Inferior parietal cortex (tissue), 1 donor: ENCODE data around the gene SP5.
A peak's percentile ranks its signal among the peaks of the same experiment; 100 is the strongest.
"Not testable (repeated sequence)": the region's sequence is repeated elsewhere in the genome, so short reads cannot be mapped to it uniquely, and the experiment has no call there.

Source experiments
- DNase-seq: peaks from one replicate; pipeline ENCODE4 v3.0.0-alpha.2; 2016; ENCODE audit errors: extremely low spot score

Gene SP5

DNA sequence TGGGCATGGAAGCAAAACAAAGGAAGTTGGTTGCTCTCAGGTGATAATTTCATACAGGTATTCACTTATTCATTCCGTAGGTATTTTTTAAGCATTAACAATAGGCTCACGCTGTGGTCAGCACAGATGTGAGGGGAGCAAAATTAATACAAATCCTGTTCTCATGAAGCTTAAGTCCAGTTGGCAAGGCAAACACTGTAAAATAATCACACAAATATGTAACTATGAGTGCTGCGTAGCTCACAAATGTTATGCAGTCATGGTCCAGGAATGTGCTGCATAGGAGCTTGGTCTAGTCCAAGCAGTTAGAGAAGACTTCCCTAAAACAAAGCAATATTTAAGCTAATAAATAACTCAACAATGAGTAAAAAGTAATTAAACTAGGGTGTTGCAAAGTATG lies 23.9 kb downstream of the SP5 start:
- no peak for DNase-seq

DNA sequence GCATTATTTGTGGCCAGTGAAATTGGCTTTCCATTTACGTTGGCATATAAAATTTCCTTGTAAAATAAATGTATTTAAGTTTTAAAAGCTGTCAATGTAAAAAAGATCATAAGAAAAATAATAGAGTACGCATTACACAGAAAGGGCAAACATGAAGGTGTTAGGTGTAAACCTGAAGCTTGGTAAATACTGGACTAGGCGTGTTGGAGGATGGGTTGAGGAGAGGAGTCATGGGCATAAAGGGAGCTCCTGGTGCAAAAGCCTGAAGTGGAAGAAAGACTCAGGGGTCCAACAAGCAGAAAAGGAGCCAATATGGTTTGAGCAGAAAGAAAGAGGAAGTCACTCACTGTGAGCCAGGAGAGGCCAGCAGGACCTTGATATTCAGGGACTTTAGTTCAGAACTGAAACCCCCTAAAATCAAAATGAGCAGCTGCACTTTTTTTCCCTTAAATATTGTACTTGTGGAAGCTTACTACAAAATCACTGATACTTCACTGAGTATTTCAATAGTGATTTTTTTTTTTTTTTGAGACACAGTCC lies 24.4 kb downstream of the SP5 start:
- DNase-seq = no peak

DNA sequence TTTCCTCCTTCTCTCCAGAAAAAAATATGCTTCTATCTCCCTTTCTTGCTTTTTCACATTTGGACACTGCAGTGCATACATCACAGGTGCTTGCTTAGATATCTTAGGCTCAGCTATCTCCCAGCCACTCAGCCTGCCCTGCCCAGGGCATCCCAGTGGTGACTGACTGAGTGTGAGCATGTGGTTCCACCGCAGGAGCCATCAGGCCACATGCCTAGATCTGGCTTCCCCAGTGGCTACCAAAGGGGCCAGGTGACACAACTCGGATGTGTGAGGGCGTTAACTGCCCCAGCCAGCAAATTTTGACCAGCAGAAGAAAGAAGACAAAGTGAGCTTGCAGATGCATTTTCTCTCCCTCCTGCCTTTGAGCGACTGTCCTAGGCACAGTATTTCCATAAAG lies 25.5 kb downstream of the SP5 start:
- DNase-seq = peak; percentile 12

DNA sequence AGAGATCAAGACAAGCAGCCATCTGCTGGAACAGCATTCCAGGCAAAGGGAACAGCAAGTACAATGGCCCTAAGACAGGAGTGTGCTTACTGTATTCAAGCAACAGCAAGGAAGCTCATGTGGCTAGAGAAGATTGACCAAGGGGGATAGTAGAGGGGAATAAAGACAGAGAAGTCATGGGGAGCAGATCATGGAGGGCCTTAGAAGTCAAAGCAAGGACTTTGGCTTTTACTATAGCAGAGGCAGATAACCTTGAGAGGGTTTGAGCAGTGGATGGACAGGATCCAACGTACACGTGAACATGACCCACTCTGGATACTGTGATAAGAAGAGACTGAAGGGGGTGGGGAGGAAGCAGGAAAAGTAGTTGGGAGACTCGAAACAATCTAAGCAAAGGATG lies 26.9 kb downstream of the SP5 start:
- DNase-seq = no peak

DNA sequence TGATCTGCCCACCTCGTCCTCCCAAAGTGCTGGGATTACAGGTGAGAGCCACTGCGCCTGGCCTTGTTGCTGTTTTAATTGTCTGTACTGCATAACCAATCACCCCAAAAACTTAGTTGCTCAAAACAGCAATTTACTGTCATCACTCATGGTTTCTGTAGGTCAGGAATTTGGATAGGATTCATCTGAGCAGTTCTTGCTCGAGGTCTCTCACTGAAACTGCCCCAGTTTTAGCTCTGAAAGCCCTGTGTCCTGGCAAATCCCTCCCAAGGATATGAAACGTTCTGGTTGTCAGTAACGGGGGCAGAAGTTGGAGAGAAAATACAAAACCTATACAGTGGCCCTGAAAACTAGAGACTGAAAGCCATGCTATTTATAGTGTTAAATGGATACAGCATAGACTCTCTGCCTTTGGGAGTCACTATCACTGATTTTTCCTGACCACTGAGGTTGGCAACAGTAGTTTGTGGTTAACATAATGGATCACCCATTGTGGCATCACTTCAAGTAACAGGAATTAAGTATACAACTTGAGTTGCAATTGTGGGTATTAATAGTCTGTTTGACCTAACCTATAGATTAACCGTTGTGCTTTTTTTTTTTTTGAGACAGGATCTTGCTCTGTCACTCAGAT lies 27.9 kb downstream of the SP5 start:
- DNase-seq = no peak

DNA sequence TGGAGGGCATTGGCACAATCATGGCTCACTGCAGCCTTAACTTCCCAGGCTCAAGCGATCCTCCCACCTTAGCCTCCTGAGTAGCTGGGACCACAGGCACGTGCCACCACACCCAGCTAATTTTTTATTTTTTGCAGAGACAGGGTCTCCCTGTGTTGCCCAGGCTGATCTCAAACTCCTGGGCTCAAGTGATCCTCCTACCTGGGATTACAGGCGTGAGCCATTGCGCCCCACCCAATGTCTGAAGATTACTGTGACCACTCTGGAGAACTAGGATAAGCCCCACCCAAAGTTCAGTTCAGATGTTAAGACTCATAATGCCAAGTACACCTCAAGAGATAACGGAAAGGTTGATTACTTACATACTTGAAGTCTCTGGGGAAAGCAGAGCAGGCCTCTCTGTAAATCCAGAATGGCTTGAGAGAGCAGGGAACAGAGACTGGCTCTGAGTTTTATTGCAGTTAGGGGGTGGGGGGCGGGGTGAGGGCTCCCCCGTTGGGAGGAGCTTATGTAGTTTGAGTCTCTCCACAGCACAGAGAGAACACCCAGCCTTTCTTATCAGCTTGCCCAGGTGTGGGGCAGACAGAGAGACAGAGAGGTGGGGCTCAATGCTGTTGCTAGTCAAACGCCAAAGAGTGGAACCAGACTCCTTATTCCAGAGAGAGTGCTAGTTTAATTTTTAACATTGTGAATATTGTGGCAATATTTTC lies 28.5 kb downstream of the SP5 start:
- DNase-seq = no peak

DNA sequence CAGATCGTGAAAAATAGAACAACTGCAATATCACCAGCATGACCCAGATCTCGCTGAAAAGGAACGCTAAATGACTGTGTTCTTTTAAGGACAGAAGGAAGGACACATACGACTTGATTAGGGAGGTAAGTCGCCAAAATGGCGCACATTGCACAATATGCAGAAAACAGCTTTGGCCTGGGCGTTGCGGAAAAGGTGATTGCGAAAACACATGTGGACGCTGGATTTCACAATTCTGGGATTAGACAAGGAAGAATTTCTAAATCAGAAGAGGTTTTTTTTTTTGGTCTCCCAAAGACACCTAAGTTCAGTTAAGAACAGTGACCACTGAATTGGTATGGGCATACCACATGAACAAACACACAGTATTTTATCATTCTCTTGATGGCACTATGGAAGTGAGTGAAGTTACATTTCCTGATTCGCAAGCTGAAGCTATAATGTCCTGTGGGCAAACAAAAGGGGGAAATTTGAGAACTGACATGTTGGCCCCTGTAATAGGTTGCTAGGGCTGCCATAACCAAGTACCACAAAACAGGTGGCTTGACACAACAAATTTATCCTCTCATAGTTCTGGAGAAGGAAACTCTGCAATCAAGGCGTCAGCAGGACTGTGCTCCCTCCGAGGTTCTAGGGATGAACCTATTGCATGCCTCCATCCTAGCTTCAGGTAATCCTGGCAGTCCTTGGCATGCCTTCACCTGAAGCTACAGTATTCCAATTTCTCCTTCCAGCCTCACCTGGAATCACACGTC lies 29.3 kb downstream of the SP5 start:
- DNase-seq = no peak

DNA sequence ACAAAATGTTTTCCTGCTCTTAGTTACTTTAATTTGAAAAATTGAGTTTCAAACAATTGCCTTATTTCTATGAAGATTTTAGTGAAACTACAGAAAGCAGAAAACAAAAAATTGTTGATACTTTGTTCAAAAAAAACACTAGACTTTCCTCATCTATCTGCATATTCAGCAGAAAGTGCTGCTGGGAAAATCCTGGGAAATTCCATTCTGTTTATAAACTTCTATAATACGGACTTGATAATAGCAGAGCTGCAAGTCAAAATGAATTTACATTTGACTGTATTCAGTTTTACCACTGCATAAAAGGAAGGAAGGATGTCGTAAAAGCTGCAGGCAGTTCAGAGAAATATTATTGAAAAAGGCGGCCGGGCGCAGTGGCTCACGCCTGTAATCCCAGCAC lies 30.2 kb downstream of the SP5 start:
- DNase-seq = no peak

DNA sequence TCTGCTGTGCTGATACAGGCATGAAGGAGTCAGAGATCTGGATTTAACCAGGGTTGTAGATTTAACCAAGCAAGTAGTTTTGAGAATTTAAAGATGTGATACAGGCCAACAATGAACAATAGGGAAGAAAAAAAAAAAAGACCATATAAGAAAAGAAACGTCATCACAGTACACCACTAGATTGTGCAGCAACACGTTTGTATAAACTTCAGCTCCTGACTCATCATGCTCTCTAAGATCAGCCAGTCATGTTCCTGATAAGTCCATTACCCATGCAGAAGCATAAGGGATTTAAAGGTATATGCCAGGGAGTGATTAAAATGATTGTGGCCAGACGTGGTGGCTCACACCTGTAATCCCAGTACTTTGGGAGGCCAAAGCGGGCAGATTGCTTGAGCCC lies 32.8 kb downstream of the SP5 start:
- DNase-seq = no peak

DNA sequence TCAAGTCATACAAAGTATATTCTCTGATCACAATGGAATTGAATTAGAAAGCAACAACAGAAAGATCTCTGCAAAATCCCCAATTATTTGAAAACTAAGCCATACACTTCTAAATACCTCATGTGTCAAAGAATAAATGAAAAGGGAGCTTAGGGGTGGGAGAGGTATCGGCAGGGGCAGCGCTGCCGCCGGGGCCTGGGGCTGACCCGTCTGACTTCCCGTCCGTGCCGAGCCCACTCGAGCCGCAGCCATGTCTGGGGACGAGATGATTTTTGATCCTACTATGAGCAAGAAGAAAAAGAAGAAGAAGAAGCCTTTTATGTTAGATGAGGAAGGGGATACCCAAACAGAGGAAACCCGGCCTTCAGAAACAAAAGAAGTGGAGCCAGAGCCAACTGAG lies 36.4 kb downstream of the SP5 start:
- not testable (repeated sequence) for DNase-seq

DNA sequence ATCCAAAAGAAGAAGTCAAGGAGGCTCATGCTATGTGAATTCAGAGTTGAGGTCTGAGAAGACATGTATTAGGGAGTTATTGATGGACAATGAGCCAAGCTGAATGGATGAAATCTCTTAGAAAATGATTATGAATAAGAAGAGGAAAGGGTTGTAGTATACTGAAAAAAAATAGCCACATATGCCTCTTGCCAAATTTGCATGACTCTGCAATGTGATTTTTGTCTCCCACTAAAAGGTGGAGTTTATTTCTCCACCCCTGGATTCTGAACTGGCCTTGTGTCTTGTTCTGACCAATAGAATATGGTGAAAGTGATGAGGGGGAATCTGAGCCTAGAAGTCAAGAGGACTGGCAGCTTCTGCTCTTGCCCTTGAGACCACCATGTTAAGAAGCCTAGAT lies 46.4 kb downstream of the SP5 start:
- no peak for DNase-seq

DNA sequence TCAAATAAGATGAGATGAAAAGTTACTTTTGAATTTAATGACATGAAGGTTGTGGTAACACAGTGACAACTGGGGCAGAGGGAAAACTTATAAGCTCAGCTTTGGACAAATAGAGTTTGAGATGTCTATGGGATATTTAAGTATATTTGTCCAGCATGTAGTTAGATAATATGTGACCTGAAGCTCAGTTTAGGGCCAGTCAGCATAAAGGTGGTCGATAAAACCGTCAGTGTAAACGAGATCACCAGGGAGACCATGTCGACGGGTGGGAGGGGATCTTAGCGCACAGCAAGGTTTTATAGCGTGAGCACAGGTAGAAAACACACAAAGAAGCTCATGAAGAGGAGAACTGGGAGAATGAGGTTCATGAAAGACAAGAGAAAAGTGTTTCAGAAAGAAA lies 47.6 kb downstream of the SP5 start:
- DNase-seq = no peak

DNA sequence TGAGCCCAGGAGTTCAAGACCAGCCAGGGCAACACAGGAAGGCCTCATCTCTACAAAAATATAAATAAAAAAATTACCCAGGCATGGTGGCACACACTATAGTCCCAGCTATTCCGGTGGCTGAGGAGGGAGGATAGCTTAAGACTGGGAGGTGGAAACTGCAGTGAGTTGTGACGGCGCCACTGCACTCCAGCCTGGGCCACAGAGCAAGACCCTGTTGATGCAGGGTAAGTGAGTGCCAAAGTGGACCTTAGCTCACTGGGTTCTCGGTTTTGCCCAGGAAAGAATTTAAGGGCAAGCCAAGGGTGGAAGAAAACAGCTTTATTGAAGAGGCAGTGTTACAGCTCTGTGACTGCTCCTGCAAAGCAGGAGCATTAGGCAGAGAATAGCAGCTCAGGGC lies 48.1 kb downstream of the SP5 start:
- DNase-seq = no peak

DNA sequence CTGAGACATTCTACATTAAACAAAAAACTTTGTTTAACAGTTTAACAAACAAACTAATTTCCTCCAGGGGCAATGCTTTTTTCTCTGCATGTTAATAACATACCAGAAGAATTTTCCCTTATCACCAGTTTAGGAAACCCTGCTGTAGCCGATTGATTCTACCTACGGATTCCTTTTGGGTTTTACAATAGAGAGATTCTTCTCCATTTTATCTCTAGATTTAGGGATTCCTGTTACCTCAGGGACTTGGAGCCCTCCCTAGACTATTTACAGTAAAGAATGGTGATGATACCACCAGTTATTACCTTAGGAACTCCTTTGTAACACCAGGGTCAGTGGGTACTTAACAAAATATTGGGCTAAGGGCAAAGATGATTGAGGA lies 49.7 kb downstream of the SP5 start:
- DNase-seq = no peak

DNA sequence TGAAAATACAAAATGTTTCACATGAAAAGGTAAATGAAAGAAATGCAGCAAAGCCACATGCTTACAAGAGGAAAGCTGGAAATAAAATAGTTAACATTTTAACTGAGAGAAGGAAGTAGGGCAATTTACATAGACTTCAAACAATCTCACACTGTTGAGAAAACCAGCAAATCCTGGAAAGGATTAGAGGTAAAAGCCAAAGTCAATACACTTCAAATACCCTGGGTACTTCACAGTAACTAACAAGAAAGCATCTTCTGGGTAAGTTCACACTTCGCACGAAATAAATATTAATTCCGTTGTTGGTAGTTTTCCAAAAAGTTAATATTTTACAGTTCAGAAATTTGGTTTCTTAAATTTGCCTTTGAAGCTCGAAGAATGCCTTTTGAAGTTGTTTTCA lies 51.6 kb downstream of the SP5 start:
- no peak for DNase-seq
